GM19193 (cell line): ENCODE results near the gene MDGA2.

Experiments
- POLR2A ChIP-seq: IDR thresholded peaks from 4 replicates; pipeline ENCODE4 v1.6.1; 2011; ENCODE audit not compliant: insufficient read depth, insufficient read length; ENCODE audit errors: extremely low read depth

The MDGA2 gene

DNA sequence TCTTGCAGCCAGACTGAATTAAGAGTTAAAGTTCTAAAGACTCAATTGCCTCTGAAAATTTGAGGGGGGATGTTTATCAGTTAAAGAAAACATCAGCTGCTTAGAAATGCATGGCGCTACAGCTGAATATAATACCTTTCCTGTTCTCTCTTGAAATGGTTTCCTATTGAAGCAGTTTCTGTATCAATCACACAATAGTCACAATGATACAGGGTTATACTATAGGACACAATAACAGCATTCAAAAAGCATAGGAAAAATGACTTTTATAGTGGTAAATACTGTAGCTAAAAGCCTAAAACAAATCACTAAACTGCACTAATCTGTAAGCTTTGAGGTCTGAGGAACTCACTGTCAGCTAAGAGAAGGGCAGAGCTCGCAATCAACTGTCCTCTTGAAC is 15.2 kb downstream of the MDGA2 start:
- TF ChIP-seq POLR2A: no peak

DNA sequence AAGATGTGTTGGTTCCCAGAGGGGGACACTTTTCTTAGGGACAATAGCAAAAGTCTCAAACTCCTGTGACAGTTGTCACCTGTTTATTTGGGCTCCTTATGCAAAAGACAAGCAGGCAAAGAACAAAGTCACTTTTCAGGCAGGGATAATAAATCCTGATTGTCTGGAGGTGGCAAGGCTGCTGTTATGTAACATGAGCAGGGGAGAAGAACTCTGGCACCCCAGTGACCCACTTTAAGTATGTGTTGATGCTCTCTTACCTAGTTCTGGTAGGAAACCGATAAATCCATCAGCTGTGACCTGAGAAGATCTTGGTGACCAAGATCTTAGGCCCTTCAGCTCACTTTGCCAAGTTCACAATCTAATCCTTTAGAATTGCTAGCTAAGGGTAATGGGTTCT is 17.4 kb downstream of the MDGA2 start:
- no peak for TF ChIP-seq POLR2A

DNA sequence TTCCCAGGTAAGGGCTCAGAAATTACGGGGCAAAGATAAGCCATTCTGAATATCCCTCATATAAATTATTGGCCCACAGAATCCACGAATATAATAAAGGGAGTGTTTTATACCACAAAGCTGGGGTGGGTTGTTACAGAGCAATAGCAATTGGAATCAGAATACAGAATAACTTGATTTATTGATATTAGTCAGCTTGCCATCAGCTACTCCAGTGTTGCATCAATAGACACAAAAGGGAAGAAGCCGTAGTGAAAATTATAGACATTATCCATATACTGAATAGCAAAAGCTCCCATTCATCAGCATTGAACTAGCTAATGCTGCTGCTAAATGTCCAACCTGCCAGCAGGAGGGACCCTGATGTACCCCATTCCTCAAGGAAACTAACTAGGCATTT is 18.3 kb downstream of the MDGA2 start:
- TF ChIP-seq POLR2A: no peak

GRCh38 chr14:47651337-47651736 is 24.1 kb downstream of the MDGA2 start:
- no peak for TF ChIP-seq POLR2A

GRCh38 chr14:47637753-47638152 is 37.7 kb downstream of the MDGA2 start:
- TF ChIP-seq POLR2A: no peak

DNA sequence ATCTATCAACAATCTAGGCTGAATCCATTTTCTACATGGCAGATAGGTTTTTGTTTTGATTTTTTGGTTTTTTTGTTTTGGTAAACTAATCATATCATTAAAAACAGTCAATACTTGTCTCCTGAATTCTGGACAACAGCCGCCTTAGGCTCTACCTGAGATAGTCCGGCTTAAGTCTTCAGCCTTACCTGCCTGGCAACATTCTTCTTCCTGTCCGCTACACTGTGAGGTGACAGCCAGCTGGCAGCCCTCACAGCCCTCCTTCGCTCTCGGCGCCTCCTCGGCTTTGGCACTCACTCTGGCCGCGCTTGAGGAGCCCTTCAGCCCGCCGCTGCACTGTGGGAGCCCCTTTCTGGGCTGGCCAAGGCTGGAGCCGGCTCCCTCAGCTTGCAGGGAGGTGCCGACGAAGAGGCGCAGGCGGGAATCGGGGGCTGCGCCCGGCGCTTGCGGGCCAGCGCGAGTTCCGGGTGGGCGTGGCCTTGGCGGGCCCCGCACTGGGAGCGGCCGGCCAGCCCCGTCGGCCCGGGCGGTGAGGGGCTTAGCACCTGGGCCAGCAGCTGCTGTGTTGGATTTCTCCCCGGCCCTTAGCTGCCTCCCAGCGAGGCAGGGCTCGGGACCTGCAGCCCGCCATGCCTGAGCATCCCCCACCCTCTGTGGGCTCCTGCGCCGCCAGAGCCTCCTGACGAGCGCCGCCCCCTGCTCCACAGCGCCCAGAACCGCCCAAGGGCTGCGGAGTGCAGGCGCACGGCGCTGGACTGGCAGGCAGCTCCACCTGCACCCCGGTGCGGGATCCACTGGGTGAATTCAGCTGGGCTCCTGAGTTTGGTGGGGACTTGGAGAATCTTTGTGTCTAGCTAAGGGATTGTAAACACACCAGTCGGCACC is 49.0 kb downstream of the MDGA2 start:
- no peak for TF ChIP-seq POLR2A

- TF ChIP-seq POLR2A: no peak
Measured at GRCh38 chr14:47619392-47619791, 56.0 kb downstream of the MDGA2 start.

GRCh38 chr14:47606566-47606965 is 68.8 kb downstream of the MDGA2 start:
- no peak for TF ChIP-seq POLR2A

- TF ChIP-seq POLR2A: no peak
Measured at GRCh38 chr14:47596860-47597259, 78.5 kb downstream of the MDGA2 start.

GRCh38 chr14:47596232-47596631 is 79.2 kb downstream of the MDGA2 start:
- no peak for TF ChIP-seq POLR2A

DNA sequence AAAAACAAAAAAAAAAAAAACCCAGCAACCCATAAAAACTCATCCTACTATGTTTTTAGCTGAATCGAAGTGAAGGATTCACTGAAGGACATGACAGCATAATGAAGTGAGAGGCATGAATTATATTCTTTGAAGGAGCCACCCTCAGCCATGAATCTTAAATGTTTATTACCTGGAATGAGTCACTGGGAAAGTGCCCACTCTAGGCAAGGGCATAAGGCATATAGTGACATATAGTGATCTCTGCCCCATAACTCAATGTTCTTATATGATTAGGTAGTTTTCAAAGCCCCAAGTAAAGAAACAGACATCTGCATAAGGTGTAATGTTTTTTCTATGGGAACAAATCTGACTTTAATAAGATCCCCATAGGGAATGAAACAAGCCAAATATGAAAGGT is 79.9 kb downstream of the MDGA2 start:
- no peak for TF ChIP-seq POLR2A

DNA sequence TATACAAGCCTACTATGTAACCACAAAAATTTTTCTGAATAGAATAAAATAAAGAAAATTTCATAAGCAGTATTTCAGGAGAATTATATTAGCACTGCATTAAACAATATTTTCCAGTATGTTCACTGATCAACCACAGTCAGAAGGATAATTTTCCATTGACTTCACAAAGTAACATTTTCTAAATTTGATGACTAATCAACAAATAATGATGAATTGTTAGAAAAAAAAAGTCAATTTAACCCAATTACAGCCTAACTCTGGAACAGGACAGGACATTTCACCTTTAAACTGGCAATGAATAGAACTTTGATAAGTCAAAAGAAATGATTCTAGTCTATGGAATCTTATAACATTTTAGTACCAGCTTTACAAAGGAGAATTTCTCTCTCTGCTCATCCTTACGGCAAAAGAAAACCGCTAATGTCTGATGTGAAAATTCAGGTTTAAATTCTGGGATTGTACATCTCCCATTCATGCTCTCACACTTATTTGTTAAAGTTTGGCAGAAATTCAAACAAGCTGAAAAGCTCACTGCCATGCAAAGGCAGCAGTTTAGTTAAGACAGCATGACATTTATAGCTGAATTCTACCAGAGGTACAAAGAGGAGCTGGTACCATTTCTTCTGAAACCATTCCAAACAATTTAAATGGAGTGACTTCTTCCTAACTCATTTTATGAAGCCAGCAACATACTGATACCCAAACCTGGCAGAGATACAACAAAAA is 84.5 kb downstream of the MDGA2 start:
- no peak for TF ChIP-seq POLR2A

GRCh38 chr14:47585447-47585846 is 90.0 kb downstream of the MDGA2 start:
- TF ChIP-seq POLR2A: no peak

- no peak for TF ChIP-seq POLR2A
Measured at GRCh38 chr14:47567273-47567672, 108.1 kb downstream of the MDGA2 start.

DNA sequence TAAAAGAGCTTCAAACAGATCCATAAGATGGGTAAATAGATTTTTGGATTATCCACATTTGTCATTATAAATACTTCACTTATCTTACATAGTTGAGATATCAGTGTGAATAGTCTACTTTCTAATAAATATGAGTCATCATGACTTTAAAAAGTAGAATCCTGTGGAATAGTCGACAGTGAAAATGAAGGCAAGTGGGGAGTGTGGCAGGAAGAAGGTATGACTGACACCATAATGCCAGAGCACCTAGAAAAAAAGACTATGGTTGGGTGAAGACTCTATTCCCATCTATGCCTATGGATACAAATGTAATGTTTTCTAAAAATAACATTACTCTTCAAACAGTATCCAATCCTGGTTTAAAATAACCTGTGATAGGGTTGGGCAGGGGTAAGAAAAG is 117.5 kb downstream of the MDGA2 start:
- no peak for TF ChIP-seq POLR2A

DNA sequence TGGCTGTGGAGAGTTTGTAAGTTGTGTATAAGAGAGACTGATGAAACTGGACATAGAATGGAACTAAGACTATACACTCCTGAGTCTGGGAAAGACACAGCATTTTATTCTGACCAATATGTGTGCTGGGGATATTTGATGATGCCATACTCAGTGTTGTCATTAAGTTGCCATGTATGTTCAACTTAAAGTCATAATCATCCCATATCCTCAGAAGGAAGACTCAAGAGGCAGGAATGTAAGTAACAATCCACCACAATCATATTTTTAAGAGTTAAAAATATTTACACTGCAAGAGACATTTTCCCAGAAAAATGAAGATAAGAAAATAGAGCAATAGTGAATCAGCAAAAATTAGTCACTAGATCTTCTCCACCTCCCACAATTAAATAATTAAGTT is 120.1 kb downstream of the MDGA2 start:
- no peak for TF ChIP-seq POLR2A
